ENCODE results near the gene BABAM1. TPM values are rescaled to one million over a fixed set of nuclear protein-coding genes. Genes with fewer than 3 reads are reported as not detected.

BABAM1 gene
- total RNA-seq, 1 experiment from 2014 or later = 79.5 TPM

DNA sequence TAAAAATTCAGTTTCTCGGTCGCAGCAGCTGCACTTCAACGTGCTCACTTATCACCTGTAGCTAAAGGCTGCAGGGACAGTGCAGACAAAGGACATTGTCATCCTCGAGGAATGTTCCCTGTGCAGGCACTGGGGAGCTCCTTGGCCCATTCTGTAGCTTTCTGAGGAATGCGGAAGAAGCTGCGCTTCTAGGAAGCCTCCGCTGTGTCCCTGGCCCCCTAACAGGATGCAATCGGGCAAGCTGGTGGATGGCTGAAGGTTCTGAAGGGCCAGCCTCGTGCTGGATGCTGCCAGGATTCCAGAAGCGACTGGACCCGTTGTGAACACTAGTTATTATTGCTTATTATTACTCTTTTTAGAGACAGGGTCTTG, 59.3 kb downstream of the BABAM1 start:
- Histone ChIP-seq H3K27ac (ENCODE audit: low read length) (no peak overlapping the region), H3K9me3 (ENCODE audit: control insufficient read depth, insufficient read depth, low read depth, low read length) (no peaks in the 10 kb centered on the region), H3K36me3 (ENCODE audit: control insufficient read depth, insufficient read depth, low read length) (no peaks in the 10 kb centered on the region; the same call in 1 of the 2 replicates), H3K27me3 (ENCODE audit: control insufficient read depth, insufficient read depth, low read length) (no peaks in the 10 kb centered on the region), H3K4me1 (ENCODE audit: control insufficient read depth, insufficient read depth, low read length) (no peaks in the 10 kb centered on the region), H3K4me3 (ENCODE audit: low read depth in 2 of 2, low read length in 2 of 2) (no peak overlapping the region)
- intact Hi-C loops (cut with micrococcal nuclease; ENCODE audit: unreplicated experiment) = no loop called here
- no peak for TF ChIP-seq TCF7L2 (IDR thresholded peaks at IDR 0.05; ENCODE audit: low read depth, low read length)
- TF ChIP-seq, protein P1, sequence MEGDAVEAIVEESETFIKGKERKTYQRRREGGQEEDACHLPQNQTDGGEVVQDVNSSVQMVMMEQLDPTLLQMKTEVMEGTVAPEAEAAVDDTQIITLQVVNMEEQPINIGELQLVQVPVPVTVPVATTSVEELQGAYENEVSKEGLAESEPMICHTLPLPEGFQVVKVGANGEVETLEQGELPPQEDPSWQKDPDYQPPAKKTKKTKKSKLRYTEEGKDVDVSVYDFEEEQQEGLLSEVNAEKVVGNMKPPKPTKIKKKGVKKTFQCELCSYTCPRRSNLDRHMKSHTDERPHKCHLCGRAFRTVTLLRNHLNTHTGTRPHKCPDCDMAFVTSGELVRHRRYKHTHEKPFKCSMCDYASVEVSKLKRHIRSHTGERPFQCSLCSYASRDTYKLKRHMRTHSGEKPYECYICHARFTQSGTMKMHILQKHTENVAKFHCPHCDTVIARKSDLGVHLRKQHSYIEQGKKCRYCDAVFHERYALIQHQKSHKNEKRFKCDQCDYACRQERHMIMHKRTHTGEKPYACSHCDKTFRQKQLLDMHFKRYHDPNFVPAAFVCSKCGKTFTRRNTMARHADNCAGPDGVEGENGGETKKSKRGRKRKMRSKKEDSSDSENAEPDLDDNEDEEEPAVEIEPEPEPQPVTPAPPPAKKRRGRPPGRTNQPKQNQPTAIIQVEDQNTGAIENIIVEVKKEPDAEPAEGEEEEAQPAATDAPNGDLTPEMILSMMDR (IDR thresholded peaks at IDR 0.05) = no peak
- TF ChIP-seq, protein P2, sequence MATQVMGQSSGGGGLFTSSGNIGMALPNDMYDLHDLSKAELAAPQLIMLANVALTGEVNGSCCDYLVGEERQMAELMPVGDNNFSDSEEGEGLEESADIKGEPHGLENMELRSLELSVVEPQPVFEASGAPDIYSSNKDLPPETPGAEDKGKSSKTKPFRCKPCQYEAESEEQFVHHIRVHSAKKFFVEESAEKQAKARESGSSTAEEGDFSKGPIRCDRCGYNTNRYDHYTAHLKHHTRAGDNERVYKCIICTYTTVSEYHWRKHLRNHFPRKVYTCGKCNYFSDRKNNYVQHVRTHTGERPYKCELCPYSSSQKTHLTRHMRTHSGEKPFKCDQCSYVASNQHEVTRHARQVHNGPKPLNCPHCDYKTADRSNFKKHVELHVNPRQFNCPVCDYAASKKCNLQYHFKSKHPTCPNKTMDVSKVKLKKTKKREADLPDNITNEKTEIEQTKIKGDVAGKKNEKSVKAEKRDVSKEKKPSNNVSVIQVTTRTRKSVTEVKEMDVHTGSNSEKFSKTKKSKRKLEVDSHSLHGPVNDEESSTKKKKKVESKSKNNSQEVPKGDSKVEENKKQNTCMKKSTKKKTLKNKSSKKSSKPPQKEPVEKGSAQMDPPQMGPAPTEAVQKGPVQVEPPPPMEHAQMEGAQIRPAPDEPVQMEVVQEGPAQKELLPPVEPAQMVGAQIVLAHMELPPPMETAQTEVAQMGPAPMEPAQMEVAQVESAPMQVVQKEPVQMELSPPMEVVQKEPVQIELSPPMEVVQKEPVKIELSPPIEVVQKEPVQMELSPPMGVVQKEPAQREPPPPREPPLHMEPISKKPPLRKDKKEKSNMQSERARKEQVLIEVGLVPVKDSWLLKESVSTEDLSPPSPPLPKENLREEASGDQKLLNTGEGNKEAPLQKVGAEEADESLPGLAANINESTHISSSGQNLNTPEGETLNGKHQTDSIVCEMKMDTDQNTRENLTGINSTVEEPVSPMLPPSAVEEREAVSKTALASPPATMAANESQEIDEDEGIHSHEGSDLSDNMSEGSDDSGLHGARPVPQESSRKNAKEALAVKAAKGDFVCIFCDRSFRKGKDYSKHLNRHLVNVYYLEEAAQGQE (IDR thresholded peaks at IDR 0.05; ENCODE audit: insufficient read depth in 1 of 2, low read depth in 2 of 2, low read length in 1 of 2) = no peak
- no peak for TF ChIP-seq SIN3A (IDR thresholded peaks at IDR 0.05; ENCODE audit: borderline replicate concordance, insufficient read depth, low read depth, low read length)
- TF ChIP-seq POLR2AphosphoS5 (IDR thresholded peaks at IDR 0.05; ENCODE audit: low read depth, low read length) = no peak
- POLR2A ChIA-PET = no interaction called here
- no TSS peak for BruUV-seq (replicated peaks)
- CTCF ChIA-PET = interaction anchor here (0.6 kb wide), 1 partner anchor 16 kb away, joined by 4 read pairs; no protein-coding TSS in a partner anchor
- ATAC-seq (no peak), DNase-seq (ENCODE audit: low read depth, low spot score) (no peak)
- in situ Hi-C loops (cut with HindIII; ENCODE audit: low pct_unique_long_range_greater_than_20kb, low sequenced_read_pairs) = no loop called here

DNA sequence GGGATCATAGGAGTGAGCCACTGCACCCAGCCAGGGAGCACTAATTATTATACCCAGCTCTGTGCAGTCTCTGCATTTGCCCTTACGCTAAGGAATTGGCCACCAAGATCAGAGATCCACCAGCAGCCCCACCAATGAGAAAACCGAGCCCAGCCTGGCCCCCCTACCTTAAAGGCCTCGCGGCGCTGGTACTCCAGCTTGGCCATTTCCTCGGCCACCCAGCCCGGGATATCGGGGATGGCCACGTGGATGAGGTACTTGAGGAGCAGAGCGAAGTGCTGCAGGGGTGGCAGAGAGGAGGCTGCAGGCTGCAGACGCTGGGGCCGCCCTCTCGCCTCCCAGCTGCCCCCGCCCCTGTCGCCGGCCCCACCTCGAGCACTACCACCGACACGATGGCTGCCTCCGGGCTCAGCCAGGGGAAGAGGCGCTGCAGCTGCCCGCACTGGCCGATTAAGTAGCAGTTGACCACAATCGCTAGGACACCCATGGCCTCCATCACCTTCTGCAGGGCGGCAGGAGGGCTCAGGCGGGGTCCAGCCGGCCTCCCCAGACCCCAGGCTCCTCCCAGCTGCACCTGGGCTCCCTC, 59.9 kb downstream of the BABAM1 start:
- no peak overlapping the region for H3K27ac ChIP-seq (ENCODE audit: low read length)
- no TSS peak for BruUV-seq (replicated peaks)
- no peak for DNase-seq (ENCODE audit: low read depth, low spot score)
- intact Hi-C loops (cut with micrococcal nuclease; ENCODE audit: unreplicated experiment) = no loop called here
- no peak for ATAC-seq
- H3K9me3 ChIP-seq (ENCODE audit: control insufficient read depth, insufficient read depth, low read depth, low read length) = no peaks in the 10 kb centered on the region
- ChIA-PET CTCF (no interaction called here), POLR2A (no interaction called here)
- no peak overlapping the region for H3K4me3 ChIP-seq (ENCODE audit: low read depth in 2 of 2, low read length in 2 of 2)
- in situ Hi-C loops (cut with HindIII; ENCODE audit: low pct_unique_long_range_greater_than_20kb, low sequenced_read_pairs) = no loop called here
- H3K4me1 ChIP-seq (ENCODE audit: control insufficient read depth, insufficient read depth, low read length) = no peaks in the 10 kb centered on the region
- no peaks in the 10 kb centered on the region; the same call in 1 of the 2 replicates for H3K36me3 ChIP-seq (ENCODE audit: control insufficient read depth, insufficient read depth, low read length)
- TF ChIP-seq TCF7L2 (IDR thresholded peaks at IDR 0.05; ENCODE audit: low read depth, low read length) = no peak
- no peak for TF ChIP-seq SIN3A (IDR thresholded peaks at IDR 0.05; ENCODE audit: borderline replicate concordance, insufficient read depth, low read depth, low read length)
- TF ChIP-seq, protein P2 (IDR thresholded peaks at IDR 0.05; ENCODE audit: insufficient read depth in 1 of 2, low read depth in 2 of 2, low read length in 1 of 2) = no peak
- TF ChIP-seq, protein P1 (IDR thresholded peaks at IDR 0.05) = no peak
- no peak for TF ChIP-seq POLR2AphosphoS5 (IDR thresholded peaks at IDR 0.05; ENCODE audit: low read depth, low read length)
- H3K27me3 ChIP-seq (ENCODE audit: control insufficient read depth, insufficient read depth, low read length) = no peaks in the 10 kb centered on the region
